GM21390 (cell line): ENCODE results near the gene MBNL3.
A peak's percentile ranks its signal among the peaks of the same experiment; 100 is the strongest.
"Not testable (repeated sequence)": the region's sequence is repeated elsewhere in the genome, so short reads cannot be mapped to it uniquely, and the experiment has no call there.

ENCODE experiments used
- ATAC-seq: cut with Tn5 transposase; IDR thresholded peaks from one replicate; pipeline ENCODE4 v1.9.1; 2021; ENCODE audit not compliant: unreplicated experiment

MBNL3 gene

GRCh38 chrX:132480581-132481203, 8.1 kb downstream of the MBNL3 start:
- ATAC-seq, result peak; percentile 86

- ATAC-seq, result no peak
Observed at GRCh38 chrX:132474544-132475248, 14.1 kb downstream of the MBNL3 start.

- no peak for ATAC-seq
Observed at GRCh38 chrX:132472397-132472796, 16.4 kb downstream of the MBNL3 start.

- no peak for ATAC-seq
Observed at GRCh38 chrX:132470831-132471230, 18.0 kb downstream of the MBNL3 start.

GRCh38 chrX:132470179-132470578, 18.7 kb downstream of the MBNL3 start:
- ATAC-seq, result no peak

- ATAC-seq, result no peak
Observed at GRCh38 chrX:132468454-132468853, 20.4 kb downstream of the MBNL3 start.

- no peak for ATAC-seq
Observed at GRCh38 chrX:132467989-132468388, 20.8 kb downstream of the MBNL3 start.

- ATAC-seq, result no peak
Observed at GRCh38 chrX:132467026-132467425, 21.8 kb downstream of the MBNL3 start.

- ATAC-seq, result no peak
Observed at GRCh38 chrX:132463411-132463810, 25.4 kb downstream of the MBNL3 start.

- ATAC-seq, result no peak
Observed at GRCh38 chrX:132461886-132462285, 27.0 kb downstream of the MBNL3 start.

- ATAC-seq, result no peak
Observed at GRCh38 chrX:132452911-132453550, 35.8 kb downstream of the MBNL3 start.

GRCh38 chrX:132445909-132446308, 42.9 kb downstream of the MBNL3 start:
- not testable (repeated sequence) for ATAC-seq

- ATAC-seq, result no peak
Observed at GRCh38 chrX:132444936-132445335, 43.9 kb downstream of the MBNL3 start.

- no peak for ATAC-seq
Observed at GRCh38 chrX:132443196-132444135, 45.4 kb downstream of the MBNL3 start.

- no peak for ATAC-seq
Observed at GRCh38 chrX:132442691-132443090, 46.1 kb downstream of the MBNL3 start.

- ATAC-seq, result no peak
Observed at GRCh38 chrX:132435222-132435621, 53.6 kb downstream of the MBNL3 start.

- ATAC-seq, result no peak
Observed at GRCh38 chrX:132433551-132433950, 55.3 kb downstream of the MBNL3 start.

GRCh38 chrX:132433001-132433400, 55.8 kb downstream of the MBNL3 start:
- ATAC-seq, result no peak

GRCh38 chrX:132428896-132429295, 59.9 kb downstream of the MBNL3 start:
- ATAC-seq, result no peak

GRCh38 chrX:132426695-132427281, 62.0 kb downstream of the MBNL3 start:
- peak; percentile 55 for ATAC-seq
